ENCODE measurements around the gene RASA2.
A peak's percentile ranks its signal among the peaks of the same experiment; 100 is the strongest.

RASA2 gene

DNA sequence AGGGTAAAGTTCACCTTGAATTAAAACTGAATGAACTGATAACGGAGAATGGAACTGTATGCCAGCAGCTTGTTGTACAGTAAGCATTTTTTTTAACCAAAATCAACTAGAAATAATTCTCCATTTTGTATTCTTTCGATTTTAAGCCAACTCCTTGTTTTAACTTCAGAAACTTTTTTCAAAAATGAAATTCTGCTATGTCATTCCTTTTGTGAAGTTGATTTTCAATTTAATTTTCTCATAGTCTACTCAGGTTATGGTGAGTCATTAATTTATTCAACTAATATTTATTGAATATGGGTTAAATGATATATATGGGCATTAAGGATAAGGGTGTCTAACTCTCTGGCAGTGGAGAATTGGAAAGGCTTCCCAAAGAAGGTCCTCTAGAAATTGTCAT lies 53.7 kb downstream of the RASA2 start:
- no peak for DNase-seq

GRCh38 chr3:141542202-141542969 lies 55.6 kb downstream of the RASA2 start:
- no peak for DNase-seq

- DNase-seq: no peak
These were observed 56.2 kb downstream of the RASA2 start for GRCh38 chr3:141542989-141543388.

GRCh38 chr3:141544697-141545096 lies 57.9 kb downstream of the RASA2 start:
- peak; percentile 62 for DNase-seq

GRCh38 chr3:141546081-141546480 lies 59.3 kb downstream of the RASA2 start:
- DNase-seq: no peak

- DNase-seq: no peak
These were observed 59.8 kb downstream of the RASA2 start for GRCh38 chr3:141546586-141546985.

GRCh38 chr3:141547791-141548190 lies 61.0 kb downstream of the RASA2 start:
- no peak for DNase-seq

DNA sequence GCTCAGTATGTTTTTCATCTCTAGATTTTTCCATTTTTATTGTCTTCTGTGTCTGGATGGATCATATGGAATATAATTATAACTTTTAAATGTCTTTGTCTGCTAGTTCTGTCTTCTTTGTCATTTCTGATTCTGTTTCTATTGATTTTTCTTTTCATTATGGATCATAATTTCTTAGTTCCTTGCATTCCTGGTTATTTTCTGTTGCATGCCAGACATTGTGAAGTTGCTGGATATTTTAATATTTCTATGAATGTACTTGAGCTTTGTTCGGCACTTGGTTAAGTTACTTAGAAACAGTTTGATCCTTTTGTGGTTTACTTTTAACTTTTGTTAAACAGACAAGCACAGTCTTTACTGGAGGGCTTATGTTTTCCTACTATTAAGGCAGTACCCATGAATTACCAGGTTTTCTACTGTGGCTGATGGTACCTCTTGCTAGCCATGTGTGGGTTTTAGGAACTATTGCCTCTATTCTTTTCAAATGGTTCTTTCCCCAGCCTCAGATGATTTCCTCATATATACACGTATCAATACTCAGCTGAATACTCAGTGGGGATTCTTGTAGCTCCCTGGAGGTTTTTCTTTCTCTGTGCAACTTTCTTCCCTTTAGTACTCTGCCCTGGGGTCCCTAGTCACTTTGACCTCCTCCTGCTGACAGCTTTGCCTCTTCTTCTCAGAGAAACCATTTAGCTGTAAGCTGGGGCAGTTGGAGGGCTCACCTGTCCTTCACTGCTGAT lies 64.3 kb downstream of the RASA2 start:
- no peak for DNase-seq

- no peak for DNase-seq
These were observed 65.7 kb downstream of the RASA2 start for GRCh38 chr3:141552440-141552991.

GRCh38 chr3:141553055-141553454 lies 66.2 kb downstream of the RASA2 start:
- peak; percentile 67 for DNase-seq

GRCh38 chr3:141556034-141556433 lies 69.2 kb downstream of the RASA2 start:
- DNase-seq: no peak

GRCh38 chr3:141557961-141558706 lies 71.3 kb downstream of the RASA2 start:
- DNase-seq: no peak

- peak; percentile 81 for DNase-seq
These were observed 74.7 kb downstream of the RASA2 start for GRCh38 chr3:141561426-141562034.

DNA sequence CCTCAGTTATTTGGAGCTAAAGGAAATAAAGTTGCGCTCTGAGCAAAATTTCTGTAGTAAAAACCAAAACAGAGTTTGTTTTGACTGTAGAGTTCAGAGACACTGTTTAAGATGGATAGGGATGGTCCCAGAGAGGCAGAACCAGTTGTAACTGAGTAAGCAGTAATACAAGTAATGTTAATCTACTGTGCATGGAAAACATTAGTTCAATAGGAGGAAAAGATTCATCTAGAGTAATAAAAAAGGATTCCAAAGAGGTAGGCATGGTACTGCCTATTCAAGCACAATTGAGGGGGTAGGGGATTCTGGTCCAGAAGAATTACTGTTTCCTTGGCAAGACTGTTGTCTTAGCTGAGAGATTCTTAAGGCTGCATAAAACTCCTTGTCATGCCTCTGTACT lies 77.4 kb downstream of the RASA2 start:
- no peak for DNase-seq

DNA sequence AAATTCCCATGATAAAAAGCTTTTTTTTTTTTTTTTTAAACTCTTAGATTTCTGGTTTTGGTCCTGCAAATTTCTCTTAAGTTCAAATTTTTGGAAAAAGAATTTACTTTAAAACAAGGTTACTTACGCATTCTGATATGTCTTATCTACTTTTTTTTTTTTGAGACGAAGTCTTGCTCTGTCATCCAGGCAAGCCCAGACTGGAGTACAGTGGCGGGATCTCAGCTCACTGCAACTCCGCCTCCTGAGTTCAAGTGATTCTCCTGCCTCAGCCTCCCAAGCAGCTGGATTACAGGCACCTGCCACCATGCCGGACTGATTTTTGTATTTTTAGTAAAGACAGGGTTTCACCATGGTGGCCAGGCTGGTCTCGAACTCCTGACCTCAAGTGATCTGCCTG lies 83.2 kb downstream of the RASA2 start:
- no peak for DNase-seq

- DNase-seq: peak; percentile 32
These were observed 89.3 kb downstream of the RASA2 start for GRCh38 chr3:141575879-141576743.

DNA sequence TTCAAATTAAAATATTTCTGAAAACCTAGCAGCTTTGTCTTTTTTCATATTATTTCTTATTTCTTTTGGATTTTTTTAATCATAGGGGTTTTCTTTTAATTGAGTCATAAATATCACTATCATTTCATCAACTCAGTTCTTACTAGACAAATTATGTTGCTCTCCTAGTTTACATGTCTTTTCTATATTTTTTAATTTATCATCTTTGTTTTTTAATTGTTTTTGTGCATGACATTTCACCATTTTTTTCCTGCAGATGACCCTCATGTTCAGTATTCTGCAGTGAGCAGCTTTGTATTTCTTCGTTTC lies 89.9 kb downstream of the RASA2 start:
- no peak for DNase-seq

GRCh38 chr3:141578202-141578973 lies 91.6 kb downstream of the RASA2 start:
- no peak for DNase-seq

GRCh38 chr3:141594357-141594756 lies 107.5 kb downstream of the RASA2 start:
- DNase-seq: no peak

DNA sequence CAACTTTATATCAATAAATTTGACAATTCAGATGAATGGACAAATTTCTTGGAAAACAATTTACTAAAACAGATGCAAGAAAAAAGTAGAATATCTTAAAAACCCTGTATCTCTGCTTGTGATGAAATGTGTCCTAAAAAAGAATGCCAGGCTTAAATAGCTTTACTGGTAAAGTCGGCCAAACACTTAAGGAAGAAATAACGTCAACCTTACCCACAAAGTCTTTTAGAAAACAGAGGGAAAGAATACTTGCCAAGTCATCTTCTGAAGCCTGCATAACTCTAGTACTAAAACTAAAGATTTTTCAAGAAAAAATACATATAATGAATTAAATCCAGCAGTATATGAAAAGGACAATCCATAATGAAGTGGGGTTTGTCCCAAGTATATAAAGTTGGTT lies 111.1 kb downstream of the RASA2 start:
- no peak for DNase-seq

DNA sequence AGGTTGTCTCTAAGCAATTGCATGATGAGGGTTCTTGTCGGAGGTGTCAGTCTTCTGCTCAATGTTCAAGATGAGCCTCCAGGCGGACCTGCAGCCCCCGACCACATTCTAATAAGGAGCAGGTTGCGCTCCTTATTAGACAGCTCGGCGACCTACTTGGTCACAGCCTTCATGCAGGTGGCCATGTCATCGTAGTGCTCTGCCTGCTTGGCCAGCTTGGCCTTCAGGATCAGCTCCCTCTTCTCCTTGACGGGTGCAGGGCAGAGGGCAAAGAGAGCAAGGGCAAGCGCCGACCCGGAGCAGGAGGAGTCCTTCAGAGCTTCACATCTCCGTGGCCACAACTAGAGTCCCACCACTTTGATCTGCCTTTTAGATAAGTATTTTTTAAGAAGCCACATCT lies 113.5 kb downstream of the RASA2 start:
- DNase-seq: no peak

Measured in CD4-positive, alpha-beta T cell treated with Interleukin-10 for 1 hour (primary cell).